G401.6 (cell line): ENCODE measurements around the gene TXNDC11.

Source experiments
- FAIRE-seq: peaks from 2 replicates; lab custom pipeline; 2012; peaks lifted over from hg19 to GRCh38; lab: Jason Lieb, UNC

The TXNDC11 gene

GRCh38 chr16:11719171-11719570, 23.5 kb downstream of the TXNDC11 start:
- no peak for FAIRE-seq

DNA sequence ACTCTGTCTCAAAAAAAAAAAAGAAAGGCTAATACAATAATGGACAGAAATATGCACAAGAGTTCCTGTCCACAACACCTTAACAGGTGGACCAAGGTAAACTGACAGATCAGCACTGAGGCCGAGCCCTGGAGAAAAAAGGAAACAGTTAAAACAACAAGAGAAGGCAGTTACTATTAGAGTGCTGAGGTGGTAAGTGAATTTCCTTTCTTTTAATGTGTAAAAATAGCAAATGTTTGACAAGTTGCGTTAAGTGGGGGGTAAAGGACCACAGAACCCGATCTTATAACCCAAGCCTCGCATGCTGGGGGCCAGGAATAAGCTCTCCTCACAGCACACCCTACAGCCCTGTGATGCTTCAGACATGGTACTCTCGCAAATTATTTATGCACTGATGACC, 24.8 kb downstream of the TXNDC11 start:
- no peak for FAIRE-seq

GRCh38 chr16:11716336-11716735, 26.3 kb downstream of the TXNDC11 start:
- FAIRE-seq: no peak

DNA sequence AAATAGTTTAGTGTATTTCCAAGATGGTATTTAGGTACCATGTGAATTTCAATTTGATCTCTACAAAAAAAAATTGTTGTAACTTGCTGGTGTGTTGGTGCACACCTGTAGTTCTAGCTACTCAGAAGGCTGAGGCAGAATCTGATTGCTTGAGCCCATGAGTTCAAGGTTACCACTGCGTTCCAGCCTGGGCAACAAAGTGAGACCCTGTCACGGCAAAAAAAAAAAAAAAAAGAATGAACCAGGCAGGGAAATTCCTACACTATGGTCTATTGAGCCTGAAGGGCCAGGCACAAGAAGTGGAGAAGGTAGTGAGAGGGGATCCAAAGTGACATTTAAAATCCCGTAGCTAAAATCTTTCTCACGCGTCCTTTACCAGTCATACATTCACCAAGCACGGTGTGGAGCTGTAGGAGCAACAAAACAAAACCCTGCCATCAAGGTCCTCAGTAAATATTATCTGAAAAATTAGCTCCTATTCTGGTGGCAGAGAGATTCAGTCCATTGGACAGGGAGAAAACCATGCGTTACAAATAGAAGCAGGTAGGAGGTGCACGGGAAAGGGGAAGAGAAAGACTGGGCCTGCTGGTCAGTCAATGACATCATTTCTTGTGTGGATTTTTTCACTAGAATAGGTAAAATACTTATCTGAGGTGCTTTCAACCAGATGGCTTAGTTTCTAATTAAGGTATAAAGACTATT, 27.3 kb downstream of the TXNDC11 start:
- no peak for FAIRE-seq

- FAIRE-seq: no peak
Measured at GRCh38 chr16:11712122-11712521, 30.5 kb downstream of the TXNDC11 start.

DNA sequence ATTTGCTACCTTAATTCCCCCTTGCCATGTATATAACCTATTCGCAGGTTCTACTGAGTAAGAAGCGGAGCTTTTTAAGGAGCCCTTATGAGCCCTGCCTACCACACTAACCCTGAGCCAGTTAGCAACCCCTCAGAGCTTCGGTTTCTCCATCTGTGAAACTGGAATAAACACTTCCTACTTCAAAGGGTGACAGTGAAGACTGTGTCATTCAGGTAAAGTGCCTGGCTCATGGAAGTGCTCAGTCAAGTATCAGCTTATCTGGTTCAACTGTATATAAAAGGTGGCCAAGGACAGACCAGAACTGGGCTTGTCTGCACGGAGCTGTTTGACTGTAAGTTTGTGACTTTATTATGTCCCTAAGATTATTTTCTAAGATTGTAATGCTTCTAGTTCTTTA, 31.0 kb downstream of the TXNDC11 start:
- FAIRE-seq: no peak

DNA sequence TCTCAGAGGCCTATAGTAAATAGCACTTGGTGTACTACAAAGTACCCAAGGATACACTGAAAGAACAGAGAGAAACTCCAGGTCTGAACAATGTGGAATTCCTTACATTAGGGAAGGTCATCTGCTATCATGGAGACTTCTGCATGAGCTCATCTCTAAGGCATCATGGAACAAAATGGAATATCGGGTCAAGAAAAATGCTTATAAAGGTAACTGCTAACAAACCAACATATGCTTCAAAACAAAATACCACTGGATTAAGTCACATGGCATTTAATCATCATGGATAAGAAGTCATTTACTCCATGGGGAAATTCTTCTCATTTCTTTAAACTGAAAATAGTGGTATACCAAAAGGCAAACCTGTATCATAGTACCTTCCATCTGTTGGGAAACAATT, 34.2 kb downstream of the TXNDC11 start:
- FAIRE-seq: no peak

- FAIRE-seq: no peak
Measured at GRCh38 chr16:11707679-11708197, 34.9 kb downstream of the TXNDC11 start.

DNA sequence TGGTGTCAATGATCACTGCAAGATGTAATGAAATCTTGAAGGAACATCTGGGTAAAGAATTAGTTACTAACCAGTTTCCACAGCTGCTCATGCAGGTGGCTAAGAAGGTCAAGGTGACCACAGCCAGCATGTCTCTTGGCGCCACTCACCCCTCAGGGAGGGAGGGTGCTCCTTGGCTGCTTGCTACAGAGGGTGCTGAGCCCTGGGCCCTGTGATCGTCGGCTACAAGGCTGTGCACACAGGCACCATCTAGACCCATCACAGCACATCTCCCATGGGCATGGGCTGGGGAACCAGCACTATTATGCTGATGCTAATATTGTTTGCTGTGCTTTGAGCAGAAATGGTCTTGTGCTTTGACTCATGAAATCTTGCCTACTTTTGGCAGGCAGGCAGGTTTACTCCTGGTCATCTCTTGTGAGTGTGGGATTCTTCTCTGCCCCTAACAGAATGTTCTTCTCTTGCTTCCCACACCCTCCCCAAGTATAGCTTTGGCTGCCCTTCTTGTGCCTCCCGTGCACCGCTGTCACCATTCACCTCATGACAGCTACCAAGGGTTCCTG, 36.4 kb downstream of the TXNDC11 start:
- no peak for FAIRE-seq

- FAIRE-seq: no peak
Measured at GRCh38 chr16:11705311-11706025, 37.2 kb downstream of the TXNDC11 start.

- no peak for FAIRE-seq
Measured at GRCh38 chr16:11700264-11701029, 42.2 kb downstream of the TXNDC11 start.

GRCh38 chr16:11699234-11699894, 43.3 kb downstream of the TXNDC11 start:
- no peak for FAIRE-seq

DNA sequence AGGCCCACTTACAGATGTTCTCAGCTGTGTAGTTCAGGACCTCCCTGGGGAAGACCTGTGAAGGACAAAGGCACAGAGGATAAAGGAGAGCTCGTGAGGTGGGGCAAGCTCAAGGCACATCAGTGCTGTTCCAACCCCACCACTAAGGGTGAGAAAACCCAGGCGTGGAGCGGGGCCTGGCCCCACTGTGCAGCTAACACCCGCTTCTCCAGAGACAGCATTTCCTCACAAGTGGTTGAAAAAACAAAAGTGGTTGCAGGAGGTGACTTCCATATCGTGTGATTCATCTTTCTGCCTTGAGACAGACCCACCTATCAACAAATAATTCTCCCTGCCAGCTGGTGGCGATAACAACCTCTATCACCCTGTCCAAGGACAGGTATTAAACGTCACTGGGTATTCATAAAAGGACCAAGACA, 44.4 kb downstream of the TXNDC11 start:
- FAIRE-seq: no peak

DNA sequence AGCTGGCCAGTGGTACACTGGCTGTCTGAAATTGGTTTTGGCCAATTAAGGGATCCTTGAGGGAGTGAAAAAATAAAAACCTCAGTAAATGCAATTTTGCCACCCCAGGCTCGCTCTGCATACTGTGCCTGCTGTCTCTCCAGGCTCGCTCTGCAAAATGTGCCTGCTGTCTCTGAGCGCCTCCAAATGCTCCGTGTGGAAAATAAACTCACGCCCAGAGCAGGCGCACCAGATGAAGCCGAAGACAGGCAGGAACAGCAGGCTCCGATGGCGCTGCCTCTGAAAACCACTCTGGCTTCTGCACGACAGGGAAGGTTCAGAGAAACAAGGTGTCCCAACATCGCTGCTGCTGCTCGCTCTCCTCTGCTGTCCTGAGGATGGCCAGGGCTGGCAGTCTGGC, 45.3 kb downstream of the TXNDC11 start:
- no peak for FAIRE-seq

DNA sequence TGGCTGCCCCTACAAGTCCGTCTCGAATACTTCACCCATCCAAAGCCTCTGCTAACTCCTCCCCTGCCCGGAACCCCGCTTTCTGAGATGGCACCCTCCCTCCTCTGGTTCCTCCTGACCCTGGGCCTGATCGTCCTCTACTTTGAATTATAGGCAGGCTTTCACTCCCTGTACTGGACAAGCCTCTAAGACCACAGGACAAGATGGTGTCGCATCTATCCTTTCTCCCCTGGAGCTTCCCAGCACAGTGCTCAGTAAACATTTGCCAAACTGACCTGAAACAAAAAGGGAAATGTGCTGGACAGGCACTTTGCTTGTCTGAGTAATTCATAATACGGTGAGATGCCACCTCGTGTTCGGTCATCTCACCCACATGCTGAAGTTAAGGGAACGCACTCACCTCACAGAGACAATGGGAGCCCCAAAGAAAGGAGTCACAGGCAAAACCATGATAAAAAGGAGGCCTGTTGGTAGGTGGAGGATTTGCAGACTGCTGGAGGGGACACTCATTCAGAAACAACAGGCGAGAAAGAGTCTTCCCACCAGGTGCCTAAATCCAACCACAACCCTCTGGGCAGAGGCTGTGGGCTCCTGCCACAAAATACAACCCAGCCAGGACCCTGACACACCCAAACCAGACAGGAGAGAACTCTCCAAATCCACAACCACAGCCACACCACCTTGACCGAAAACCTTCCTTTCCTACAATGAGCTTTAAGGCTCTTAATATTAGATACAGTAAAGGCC, 46.2 kb downstream of the TXNDC11 start:
- FAIRE-seq: no peak

- FAIRE-seq: no peak
Measured at GRCh38 chr16:11692651-11693050, 50.0 kb downstream of the TXNDC11 start.

DNA sequence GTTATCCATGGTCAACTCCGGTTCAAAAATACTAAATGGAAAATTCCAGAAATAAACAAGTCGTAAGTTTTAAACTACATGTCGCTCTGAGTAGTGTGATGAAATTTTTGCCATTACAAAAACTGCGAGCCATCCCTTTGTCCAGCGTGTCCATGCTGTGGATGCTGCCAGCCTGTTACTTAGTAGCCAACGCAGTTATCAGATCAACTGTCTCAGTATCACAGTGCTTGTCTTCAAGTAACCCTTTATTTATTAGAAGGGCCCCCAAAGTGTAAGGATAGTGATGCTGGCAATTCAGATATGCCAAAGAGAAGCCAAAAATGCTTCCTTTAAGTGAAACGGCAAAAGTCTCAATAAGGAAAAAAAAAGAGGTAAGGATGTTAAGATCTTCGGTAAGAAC, 50.5 kb downstream of the TXNDC11 start:
- FAIRE-seq: no peak

- FAIRE-seq: no peak
Measured at GRCh38 chr16:11691771-11692170, 50.9 kb downstream of the TXNDC11 start.

GRCh38 chr16:11691235-11691634, 51.4 kb downstream of the TXNDC11 start:
- FAIRE-seq: no peak

- FAIRE-seq: no peak
Measured at GRCh38 chr16:11689031-11689840, 53.4 kb downstream of the TXNDC11 start.

DNA sequence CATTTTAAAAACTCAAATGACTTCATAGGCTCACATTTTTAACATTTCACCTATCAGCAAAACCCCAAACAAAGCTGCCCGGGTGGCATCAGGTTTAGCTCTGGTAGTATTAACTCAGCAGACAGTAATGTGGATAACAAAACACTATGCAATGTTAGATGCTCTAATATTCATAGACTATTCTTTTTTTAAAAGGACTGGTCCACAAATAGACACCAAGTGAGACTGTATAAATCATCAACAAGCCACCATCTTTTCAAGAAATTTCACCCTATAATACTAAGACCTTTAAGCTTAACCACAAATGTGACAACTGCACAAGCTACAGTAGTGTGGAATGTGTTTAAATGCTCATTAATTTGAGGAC, 54.2 kb downstream of the TXNDC11 start:
- no peak for FAIRE-seq
